ENCODE data around the gene ABCB9.
"Not testable (repeated sequence)": the region's sequence is repeated elsewhere in the genome, so short reads cannot be mapped to it uniquely, and the experiment has no call there.

ABCB9 gene

GRCh38 chr12:122937622-122938091 lies 28.6 kb downstream of the ABCB9 start:
- DNase-seq (ENCODE audit: low read depth): no peak

- no peak for DNase-seq (ENCODE audit: low read depth)
Measured at GRCh38 chr12:122935318-122935717, 30.9 kb downstream of the ABCB9 start.

DNA sequence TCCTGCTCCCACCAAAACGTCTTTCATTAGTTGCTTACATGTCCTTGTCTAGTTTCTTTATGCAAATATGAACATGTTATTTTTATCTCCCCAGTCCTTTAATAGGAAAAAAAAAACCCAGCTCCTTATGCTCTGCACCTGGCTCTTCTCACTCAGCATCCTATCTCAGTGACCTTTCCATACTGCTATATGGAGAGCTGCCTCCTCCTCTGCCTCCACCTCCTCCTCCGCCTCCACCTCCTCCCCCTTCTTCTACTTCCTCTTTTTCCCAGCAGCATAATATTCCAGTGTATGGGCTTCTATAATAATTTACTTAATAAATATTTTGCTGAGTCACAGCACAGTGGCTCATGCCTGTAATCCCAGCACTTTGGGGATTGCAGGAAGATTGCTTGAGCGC lies 31.5 kb downstream of the ABCB9 start:
- no peak for DNase-seq (ENCODE audit: low read depth)

DNA sequence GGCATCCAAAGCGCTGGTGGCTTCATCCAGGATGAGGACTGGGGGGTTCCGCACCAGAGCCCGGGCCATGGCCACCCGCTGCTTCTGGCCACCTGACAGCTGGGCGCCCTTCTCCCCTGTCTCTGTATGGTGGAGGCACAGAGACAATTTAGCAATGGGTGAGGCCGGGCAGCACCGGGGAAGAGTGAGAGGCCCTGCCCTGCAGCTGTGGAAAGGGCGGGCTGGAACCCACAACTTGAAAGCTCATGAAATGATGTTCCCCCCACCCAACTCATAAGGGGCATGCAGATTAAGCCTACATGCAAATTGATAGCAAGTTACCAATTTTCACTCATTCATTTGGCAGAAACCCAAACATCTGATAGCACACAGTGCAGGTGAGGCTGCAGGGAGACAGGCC lies 34.1 kb downstream of the ABCB9 start:
- no peak for DNase-seq (ENCODE audit: low read depth)

DNA sequence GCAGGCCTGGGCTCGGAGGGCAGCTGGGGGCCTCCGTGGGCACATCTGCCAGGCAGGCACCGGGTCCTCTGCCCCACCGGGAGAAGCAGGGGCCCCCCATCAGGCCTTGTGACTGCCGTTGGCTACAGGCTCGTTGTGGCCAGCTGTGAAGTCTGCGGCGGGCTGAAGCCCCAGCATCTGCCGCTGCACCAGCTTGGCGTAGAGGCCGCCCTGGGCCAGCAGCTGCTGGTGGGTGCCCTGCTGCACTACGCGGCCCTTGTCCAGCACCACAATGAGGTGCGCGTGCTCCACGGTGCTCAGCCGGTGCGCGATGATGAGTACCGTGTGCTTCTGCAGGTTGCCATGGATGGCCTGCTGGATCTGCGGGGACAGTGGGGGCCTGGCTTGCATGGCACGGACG lies 36.5 kb downstream of the ABCB9 start:
- DNase-seq (ENCODE audit: low read depth): no peak

DNA sequence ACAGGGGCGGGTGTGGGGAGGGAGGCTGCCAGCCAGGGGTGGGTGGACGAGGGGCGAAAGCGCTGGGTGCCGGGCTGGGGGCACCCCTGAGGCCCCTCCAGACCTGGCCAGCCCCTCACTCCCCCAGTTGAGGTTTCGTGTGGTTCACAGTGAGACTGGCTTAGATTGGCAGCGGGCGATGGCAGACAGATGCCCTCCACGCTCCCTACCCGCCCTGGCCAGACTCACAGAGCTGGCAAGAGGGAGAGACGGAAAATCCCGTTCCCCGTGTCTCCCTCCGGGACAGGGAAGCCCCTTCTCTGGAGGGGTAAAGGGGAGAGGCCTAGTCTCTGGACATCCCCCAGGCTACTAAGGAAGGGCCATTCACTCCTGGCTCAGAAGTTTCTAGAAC lies 37.1 kb downstream of the ABCB9 start:
- DNase-seq (ENCODE audit: low read depth): no peak

GRCh38 chr12:122928404-122929147 lies 37.7 kb downstream of the ABCB9 start:
- DNase-seq (ENCODE audit: low read depth): no peak

DNA sequence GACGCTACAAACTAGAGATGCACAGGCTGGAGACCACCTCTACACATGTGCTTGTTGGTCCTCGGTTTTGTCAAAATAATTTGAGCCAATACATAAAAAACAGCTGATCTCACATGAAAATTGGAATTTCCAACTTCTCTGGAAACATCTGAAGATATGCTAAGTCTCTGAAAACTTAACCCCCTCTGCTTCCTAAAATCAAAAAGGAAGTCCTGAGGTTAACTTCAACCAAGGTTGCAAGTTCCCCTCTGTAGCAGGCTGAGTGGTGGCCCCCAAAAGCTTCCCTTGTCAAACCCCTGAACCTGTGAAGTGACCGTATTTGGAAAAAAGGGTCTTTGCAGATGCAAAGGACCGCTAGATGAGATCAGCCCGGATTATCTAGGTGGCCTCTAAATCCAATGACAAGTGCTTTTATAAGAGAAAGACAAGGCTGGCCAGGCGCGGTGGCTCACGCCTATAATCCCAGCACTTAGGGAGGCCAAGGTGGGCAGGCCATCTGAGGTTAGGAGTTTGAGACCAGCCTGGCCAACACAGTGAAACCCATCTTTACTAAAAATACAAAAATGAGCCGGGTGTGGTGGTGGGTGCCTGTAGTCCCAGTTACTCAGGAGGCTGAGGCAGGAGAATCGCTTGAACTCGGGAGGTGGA lies 38.4 kb downstream of the ABCB9 start:
- no peak for DNase-seq (ENCODE audit: low read depth)

DNA sequence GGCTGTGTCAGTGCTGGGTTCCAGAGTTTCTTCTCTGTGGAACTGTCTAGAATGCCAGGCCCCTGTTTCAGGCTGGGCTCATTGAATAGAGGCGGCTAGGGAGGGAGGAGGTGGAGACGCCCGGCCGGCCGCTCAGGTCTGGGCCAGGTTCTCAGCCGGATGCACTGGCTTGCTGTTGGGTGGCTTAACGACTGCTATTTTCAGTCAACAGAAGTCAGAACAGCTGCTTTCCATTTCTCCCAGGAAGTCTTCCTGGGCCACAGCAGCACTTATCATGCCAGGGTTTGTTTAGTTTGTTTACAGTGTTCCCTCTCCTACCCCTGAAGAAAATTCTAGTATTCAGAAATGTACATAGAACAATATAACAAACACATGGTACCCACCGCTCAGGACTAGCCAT lies 44.3 kb downstream of the ABCB9 start:
- no peak for DNase-seq (ENCODE audit: low read depth)

GRCh38 chr12:122920687-122921086 lies 45.6 kb downstream of the ABCB9 start:
- DNase-seq (ENCODE audit: low read depth): no peak

- DNase-seq (ENCODE audit: low read depth): no peak
Measured at GRCh38 chr12:122918827-122919226, 47.4 kb downstream of the ABCB9 start.

GRCh38 chr12:122917507-122918121 lies 48.6 kb downstream of the ABCB9 start:
- DNase-seq (ENCODE audit: low read depth): no peak

DNA sequence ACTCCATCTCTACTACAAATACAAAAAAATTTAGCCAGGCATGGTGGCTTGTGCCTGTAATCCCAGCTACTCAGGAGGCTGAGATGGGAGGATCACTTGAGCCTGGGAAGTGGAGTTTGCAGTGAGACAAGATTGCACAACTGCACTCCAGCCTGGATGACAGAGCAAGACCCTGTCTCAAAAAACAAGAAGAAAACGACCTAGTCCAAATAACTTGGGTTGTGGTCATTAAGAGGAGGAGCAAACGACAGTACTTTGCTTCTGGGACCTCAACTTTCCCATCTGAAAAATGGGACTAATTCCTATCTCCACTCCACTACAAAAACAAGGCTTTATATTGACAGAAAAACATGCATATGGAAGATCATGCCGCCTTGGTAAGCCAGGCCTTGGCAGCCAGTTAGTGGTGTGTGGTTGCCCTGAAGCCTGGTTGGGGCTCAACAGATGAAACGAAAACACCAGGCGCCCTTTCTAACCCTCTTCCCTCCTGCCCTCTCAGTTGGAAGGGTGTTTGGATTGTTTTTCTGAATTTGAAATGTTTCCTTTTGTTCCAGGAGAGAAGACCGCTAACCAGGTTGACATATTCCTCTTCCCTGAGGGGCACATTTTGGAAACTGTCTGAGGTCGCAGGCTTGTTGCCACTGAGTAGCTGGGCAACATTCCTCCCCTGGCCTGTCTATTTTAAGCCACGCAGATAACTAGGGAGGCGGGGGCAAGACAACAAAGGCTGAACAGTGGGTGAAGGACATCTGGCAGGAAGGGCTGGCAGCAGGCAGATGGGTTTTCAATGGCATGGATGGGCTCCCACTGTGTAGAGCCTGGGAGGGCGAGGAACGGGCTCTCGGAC lies 56.6 kb downstream of the ABCB9 start:
- DNase-seq (ENCODE audit: low read depth): no peak

DNA sequence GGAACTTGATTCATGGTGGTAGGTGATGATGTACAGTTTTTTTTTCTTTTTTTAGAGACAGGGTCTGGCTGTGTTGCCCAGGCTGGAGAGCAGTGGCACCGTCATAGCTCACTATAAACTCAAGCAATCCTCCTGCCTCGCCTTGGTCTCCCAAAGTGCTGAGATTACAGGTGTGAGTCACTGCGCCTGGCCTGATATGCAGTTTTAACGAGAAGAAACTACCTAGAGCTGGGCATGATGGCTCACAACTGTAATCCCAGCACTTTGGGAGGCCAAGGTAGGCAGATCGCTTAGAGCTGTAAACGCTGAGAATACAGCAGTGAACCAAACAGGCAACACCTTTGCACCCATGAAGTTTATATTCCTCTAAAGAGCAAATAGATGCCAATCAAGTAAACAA lies 57.3 kb downstream of the ABCB9 start:
- DNase-seq (ENCODE audit: low read depth): no peak

DNA sequence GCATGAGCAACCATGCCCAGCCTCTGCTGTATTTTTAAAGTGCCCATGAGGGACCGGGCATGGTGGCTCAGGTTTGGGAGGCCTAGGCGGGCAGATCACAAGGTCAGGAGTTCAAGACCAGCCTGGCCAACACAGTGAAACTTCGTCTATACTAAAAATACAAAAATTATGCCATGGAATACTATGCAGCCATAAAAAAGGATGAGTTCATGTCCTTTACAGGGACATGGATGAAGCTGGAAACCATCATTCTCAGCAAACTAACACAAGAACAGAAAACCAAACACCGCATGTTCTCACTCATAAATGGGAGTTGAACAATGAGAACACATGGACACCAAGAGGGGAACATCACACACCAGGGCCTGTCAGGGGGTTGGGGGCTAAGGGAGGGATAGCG lies 61.0 kb downstream of the ABCB9 start:
- DNase-seq (ENCODE audit: low read depth): not testable (repeated sequence)

DNA sequence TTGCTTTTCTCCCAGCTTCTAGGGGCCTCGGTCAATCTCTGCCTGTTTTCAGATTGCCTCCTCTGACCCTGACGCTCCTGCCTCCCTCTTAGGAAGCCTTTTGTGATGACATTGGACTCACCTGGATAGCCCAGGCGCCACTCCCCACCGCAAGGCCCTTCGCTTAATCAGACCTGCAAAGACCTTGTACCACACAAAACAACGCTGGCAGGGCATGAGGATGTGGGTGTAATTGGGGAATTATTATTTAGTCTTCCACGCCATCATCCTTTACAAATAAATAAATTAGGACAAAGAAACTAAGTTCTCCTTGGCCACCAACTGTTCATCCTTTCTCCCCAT lies 62.6 kb downstream of the ABCB9 start:
- no peak for DNase-seq (ENCODE audit: low read depth)

DNA sequence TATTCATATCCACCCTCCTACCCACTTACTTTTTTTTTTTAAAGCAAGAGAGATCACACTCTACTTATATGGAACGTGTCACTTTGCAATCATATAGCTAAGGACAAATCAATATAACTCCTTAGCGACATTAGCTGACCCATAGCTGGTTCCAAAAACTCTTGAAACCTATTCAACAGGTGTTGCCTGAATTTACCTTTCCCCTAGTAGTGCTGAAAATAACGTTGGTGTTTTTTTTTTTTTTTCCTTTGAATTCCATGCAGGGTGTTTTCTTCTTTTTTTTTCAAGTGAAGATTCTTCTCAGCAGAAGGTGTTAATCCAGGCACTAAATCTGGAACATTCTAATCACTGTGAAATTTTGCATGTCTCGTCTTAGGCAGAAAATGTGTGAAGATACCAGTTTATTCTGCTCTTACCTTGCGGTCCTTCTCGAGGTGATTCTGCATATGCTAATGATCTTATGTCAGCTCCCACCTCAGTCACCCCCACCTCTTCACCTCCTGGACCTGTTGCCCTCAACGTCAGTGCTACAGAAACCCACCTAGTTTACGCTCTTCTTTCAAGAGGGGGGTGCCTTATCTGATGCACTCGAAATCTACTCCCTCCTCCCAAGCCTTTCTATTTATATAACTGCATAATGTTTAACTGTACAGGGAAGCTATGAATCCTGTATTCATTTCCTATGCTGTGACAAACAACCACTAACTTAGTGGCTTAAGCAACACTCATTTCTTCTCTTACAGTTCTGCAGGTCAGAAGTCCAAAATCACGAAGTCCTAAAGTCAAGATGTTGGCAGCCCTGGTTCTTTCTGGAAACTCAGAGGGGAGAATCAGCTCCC lies 63.2 kb downstream of the ABCB9 start:
- no peak for DNase-seq (ENCODE audit: low read depth)

- DNase-seq (ENCODE audit: low read depth): no peak
Measured at GRCh38 chr12:122899887-122900286, 66.4 kb downstream of the ABCB9 start.

DNA sequence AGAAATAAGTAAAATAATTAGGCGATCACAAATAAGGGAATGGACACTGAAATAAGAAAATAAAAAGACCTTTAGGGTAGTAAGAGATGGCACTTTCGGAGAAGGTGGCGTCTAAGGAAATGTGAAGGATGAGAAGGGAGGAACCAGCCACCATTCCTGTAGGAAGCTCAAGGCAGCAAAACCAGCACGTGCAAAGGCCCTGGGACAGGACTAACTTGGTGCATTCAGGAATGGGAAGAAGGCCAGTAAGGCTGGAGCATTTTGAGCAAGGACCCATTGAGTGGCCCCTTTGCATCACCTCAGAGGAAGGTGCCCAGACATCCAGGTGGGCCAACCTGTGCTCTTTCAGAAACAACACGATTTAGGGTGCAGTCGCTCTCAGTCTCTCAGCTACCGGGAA lies 69.6 kb downstream of the ABCB9 start:
- DNase-seq (ENCODE audit: low read depth): no peak

DNA sequence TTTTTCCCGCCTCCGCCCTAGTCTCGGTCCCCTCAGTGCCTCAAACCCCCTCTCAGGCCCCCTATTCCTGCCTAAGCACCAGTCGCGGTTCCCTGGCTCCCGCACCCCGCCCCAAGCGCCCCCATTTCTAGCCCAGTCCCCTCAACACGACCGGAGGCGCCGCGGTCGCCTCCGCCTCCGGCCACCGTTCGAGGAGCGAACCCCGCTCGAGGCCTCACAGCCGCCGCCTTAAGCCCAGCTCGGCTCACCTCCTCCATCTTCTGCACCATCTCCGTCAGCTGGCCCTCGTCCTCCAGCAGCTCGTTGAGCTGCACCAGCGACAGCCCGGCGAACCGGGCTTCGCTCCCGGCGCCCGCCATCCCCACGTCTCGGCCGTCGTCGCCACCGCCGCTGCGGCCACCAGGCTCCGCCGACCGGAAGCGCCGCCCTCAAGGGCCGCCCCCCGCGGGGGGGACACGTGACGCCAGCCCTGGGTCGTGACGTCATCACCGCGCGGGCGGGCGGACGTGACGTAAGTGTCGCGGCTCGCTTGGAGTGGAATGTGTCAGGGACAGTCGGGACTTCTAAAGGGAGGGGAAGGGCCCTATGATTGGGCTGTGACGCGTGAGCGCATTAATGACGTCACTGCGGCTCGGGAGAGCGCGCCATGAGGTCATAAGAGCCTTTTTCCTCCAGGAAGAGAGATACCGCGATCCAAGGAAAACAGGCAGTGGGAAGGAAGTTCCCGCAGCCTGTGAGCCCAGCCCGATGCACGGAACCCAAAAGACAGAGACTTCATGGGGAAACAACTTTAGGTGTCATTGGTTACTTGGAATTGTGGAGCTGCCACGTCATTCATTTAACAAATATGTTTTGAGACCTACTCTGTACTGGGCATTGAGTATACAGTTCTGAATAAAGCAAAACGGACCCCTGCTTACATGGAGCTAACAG lies 70.3 kb downstream of the ABCB9 start, which contains the start of gene VPS37B:
Gene VPS37B, minus strand, starts transcription at position 421 of the 933 bp plus-strand sequence. Its CDS starts 62 bp downstream, at position 359.
- peak; percentile 76 for DNase-seq (ENCODE audit: low read depth)

Measured in activated T-cell treated with anti-CD3 and anti-CD28 coated beads for 24 hours (primary cell).